Hindlimb muscle (tissue), 1 donor: ENCODE data around the gene EPHA7. TPM values are rescaled to one million over a fixed set of nuclear protein-coding genes. Genes with fewer than 3 reads are reported as not detected.

ENCODE experiments used
- DNase-seq: peaks from one replicate; pipeline ENCODE4 v3.0.0-alpha.2; 2013
- polyA plus RNA-seq: library from polyadenylated mRNA; unstranded; fragments of 120-200 nt; gene quantifications from one replicate; pipeline ENCODE4 v1.2.1, GENCODE V29; 2013; ENCODE audit not compliant: insufficient read length

Gene EPHA7
- polyA plus RNA-seq, 1 donor: 3.5 TPM

DNA sequence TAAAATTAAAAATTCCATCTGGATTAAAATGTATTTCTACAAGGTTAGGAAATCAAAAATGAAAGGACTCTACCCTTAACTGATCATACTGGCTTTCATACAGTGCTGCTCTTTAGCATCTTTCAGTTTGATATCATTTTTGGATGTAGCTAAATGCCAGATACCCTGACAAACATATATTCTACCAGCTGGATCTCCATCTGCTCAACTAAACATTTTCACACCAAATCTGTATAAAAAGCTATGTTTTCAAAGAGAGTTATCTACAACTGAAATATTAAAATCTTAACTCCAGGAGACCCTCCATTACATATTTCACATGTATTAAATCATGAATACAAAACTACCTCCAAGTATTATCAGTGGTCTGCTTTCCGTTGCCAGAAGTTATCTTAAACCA lies 95.7 kb downstream of the EPHA7 start:
- no peak for DNase-seq

DNA sequence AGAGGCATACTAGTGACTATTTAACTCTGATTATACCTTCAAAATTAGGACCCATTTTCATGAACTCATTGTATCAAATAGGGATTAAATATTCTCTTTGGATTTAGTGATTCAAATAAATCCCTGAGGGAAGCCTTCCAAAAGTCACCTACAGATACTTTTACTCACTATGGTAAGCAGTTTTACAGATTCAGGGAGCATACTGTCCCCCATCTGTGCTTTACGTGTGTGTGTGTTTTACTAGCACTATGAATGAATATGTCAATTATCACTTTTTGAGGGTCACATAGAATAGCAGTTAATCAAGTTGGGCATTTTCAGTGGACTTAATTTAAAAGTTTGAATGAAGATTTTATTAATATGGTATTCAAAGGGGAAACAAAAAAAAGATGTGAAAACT lies 96.7 kb downstream of the EPHA7 start:
- DNase-seq: no peak

DNA sequence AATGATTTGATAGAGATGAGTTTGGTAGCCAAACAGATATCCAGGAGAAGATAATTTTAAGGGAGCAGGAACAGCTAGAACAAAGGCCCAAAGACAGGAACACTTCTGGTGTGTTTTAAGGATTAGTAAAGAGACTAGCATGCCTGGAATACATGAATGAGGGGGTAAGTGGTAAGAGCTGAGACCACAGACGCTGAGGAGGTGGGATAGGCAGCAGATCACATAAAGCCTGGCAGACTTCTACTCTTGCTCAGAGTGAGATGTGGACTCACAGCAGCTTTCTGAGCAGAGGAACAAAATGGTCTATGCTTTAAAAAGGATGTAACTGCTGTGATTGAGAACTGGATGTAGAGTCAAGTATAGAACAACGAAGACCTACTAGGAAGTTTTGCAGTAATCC lies 100.1 kb downstream of the EPHA7 start:
- no peak for DNase-seq

DNA sequence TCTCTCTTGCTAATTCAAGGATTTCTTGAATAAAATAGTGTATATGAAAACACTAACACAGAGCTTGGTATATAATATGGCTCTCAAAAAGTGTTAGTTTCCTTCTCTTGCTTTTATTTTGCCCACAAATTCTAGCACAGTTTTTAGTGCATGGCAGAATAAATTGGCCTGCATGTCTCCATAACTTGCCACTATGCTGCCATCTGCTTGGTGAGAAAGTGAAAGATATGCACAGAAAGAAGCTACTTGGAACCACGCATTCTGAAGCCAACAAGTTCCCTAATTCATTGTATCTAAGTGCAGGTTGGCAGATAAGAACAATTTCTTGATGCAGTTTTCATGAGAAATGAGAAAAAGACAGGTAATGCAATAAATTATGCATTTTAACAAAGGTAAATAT lies 101.2 kb downstream of the EPHA7 start:
- no peak for DNase-seq

DNA sequence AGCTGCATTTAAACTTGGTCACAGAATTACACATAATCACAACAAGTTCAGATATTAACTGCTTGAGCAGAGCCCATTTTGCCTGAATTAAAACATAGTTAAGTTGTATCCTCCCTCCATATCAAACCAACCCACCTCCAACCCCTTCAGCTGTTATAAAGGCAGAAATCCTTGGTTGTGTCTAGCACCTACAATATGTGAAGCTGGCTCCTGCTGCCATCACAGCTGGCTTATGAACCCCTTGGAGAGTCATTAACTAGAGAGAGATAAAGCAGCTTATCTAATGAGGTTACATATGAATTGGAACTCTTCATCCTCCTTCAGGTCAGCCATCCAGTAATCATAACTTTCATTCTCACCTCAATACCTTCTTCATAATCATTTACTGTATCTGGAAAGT lies 101.8 kb downstream of the EPHA7 start:
- no peak for DNase-seq

DNA sequence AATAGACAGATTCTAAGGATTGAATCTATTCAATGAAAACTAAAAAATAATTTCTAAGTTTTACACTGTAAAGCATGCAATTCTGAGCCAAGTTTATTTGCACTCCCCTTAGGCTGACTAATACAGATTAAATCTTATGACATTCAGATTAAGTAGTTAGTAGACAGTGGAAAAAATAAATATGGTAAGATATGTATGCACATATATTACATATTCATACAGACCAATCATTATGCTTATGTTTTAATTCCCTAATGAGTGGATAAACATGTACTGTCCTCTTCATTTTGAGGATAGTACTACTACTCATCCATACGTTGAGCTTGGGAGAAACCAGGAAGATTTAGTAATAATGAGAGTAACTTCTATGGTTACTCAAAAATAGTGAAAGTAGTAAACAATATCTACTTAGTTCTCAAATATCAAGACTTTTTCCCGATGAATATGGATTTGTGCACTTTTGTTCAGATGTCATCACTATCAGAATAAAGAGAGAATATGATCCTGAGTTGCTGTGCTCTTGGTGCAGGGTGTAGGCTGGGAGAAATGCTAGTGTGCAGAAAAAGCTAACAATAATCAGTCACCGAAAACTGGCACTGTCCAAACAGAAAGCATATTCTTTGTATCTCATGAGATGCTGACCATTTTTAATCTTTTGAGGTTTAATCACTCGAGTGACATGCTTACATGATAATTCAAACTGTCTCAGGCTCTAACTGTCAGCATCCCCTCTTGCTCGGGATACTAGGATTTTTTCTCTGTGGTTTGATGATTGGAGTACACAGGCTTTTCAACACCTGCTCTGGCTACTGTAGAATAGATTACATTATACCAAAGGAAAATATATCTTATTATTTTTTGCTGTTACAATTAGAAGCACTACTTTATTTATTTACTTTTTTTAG lies 111.6 kb downstream of the EPHA7 start:
- no peak for DNase-seq

DNA sequence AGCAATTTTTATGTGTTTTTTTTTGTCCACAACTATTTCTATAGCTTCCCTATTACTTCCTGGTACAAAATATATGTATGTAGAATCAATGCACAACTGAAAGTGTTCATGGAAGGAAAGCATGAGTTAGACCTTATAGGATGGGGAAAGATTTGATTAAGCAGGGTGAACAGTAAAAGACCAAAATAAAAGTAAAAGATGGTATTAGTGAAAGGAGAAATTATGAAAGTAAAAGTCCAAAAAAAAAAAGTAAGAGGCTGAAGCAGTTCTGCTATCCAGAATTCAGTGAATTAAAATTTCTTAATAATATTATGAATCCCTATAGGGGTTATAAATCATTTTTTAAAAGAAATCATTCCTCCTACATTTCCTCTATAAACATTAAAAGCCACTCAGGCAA lies 114.3 kb downstream of the EPHA7 start:
- DNase-seq: no peak

DNA sequence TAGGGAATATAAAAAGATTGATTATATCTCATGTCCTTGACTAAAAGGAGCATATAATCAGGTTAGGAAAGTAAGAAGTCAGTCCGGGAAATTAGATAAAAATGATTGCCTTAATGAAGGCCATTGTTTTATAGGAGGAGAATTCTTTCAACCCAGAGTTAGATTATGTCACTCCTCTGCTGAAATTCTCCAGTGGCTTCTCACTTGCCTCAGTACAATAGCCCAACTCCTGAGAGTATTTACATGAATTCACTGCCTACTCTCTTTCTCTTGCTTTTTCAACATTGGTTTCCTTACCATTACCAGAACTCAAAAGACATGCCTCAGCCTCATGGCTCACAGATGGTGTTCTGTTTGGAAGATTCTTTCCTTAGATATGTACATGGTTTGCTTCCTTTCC lies 114.9 kb downstream of the EPHA7 start:
- no peak for DNase-seq

DNA sequence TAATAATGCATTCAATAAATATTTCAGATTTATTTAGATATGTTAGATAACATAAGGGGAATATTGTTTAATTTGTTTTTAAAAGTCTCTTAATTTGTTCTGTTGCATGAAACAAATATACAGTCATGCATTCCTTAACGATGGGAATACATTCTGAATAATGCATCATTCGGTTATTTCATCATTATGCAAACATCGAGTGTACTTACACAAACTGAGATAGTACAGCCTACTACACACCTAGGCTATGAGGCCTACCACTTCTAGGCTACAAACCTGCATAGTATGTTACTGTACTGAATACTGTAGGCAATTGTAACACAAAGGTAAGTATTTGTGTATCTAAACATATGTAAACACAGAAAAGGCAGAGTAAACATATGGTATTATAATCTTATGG lies 118.7 kb downstream of the EPHA7 start:
- no peak for DNase-seq

DNA sequence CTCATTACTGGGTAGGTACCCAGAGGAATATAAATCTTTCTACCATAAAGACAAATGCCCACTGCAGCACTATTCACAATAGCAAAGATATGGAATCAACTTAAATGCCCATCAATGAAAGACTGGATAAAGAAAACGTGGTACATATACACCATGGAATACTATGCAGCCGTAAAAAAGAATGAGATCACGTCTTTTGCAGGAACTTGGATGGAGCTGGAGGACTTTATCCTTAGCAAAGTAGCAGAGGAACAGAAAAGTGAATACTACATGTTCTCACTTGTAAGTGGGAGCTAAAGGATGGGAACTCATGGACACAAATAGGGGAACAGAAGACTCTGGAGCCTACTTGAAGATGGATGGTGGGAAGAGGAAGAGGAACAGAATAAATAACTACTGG lies 119.7 kb downstream of the EPHA7 start:
- no peak for DNase-seq

DNA sequence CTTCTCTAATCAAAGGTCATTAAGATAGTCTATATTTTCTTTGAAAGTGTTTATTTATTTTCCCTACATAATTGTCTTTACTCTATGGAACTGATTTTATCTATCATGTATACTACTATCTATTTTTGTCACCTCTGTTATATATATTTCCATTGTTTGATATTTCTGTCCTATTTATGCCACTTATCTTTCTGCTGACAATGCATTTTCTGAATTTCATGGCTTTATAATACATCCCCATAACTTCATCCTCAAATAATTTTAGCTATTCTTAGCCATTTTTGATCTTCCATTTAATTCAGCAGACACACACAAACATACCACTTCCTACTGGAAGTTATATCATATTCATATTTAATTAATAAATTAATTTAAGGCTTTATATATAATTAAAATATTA lies 123.7 kb downstream of the EPHA7 start:
- DNase-seq: no peak

DNA sequence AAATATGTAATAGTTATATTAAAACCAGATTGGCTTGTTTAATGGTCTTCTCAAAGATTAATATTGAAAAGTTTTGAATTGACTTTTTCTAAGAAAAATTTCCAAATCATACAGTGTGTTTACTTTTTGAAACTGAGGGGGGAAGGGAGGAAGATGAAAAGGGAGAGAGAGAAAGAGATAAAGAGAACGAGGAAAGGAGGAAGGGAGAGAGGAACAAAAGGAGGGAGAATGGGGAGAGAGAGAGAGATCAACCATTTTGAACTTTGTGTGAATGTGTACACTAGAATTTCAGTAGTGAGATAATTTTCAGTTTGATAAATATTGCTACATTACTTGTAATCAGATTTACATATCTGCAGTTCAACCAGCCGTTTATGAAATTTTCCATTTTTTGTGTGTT lies 124.5 kb downstream of the EPHA7 start:
- DNase-seq: no peak

DNA sequence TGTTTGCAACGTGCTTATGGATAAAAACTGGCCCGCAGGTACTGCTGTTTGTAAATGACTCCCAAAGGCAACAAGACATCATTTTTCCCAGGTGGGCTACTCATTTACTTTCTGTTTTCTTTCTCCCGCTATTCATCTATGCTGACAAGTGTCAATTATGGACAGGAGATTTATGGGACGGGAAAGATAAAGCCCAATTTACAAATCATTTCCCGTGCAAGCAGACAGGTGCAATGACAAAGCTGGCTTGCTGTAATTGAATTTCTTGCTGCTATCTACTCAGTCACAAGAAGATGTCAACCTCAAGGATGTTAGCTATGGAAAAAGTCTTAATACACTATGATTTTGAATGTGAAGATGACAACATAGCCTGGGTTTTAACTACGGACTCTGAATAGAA lies 125.5 kb downstream of the EPHA7 start:
- no peak for DNase-seq

DNA sequence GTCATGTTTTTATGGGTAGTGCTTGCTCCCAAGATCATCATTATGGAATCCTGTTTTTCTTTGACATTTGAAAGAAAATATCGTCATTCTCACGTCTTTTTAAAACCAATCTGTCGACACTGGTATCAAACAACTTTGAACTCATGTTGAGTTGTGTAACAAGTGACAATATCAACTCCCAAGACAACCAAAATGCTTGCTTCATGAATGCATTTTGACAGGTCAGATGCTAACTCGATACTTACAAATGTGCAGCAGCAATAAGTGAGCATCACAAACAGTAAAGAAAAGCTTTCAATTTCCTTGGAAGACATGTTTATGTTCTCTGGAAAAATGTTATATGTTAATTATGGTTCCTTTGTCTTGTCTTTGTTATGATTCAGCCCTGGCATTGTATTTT lies 125.9 kb downstream of the EPHA7 start:
- no peak for DNase-seq

DNA sequence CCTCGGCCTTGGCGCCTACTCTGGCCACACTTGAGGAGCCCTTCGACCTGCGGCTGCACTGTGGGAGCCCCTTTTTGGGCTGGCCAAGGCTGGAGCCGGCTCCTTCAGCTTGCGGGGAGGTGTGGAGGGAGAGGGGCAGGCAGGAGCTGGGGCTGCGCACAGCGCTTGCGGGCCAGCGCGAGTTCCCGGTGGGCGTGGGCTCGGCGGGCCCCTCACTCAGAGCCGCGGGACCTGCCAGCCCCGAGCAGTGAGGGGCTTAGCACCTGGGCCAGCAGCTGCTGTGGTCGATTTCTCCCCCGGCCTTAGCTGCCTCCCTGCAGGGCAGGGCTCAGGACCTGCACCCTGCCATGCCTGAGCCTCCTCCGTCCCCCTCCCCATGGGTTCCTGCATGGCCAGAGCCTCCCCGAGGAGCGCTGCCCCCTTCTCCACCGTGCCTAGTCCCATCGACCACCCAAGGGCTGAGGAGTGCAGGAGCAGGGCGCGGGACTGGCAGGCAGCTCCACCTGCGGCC lies 136.8 kb downstream of the EPHA7 start:
- DNase-seq: no peak

DNA sequence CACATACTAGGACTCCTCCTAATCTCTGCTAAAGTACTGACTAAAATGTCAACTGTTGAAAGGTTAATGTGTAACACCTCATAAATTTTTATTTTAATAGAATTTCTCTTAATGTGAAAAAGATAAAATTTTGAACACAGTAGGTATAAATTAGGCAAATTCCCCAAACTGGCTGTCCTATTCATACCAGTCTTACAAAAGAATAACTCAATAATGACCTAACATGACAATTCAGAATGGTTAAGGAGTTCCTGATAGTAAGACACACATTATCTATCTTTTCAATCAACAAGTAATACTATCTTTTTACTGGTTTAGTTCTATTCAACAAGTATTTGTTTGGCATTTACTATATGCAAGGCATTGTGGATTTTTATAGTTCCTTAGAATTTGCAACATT lies 141.1 kb downstream of the EPHA7 start:
- no peak for DNase-seq

DNA sequence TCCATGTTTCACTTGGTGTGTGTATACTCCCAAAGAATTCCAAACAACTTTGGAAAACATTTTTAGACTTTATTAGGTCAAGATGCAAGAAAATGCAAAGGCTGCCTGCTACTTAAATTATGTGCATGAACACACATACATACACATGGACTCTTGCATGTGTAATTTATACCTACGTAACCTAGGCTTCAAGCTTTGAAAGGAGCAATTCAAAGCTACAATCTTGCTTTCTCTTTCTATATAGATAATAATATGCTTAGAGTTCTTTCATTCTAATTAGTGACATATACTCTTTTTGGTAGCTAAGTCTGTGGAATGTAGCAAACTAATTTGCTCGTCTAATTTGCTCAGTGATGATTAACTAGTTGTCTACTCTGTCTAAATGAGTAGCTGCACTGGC lies 146.5 kb downstream of the EPHA7 start:
- no peak for DNase-seq

DNA sequence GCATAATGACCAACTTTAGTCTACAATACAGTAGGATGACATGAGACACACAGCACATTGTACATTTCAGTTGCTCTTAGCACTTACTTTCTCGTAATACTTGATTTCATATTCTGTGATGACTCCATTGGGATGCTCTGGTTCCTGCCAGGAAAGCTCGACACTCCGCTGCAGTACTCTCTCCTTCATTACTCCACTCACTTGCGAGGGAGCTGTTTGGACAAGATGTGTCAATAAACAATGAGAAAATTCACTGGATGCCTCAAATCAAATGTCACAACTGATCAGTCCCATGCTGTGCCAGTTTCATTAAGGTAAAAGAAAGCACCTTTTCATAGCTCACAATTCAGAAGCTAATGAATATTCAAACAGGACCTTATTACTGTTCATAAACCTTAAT lies 147.1 kb downstream of the EPHA7 start:
- DNase-seq: peak; percentile 43

DNA sequence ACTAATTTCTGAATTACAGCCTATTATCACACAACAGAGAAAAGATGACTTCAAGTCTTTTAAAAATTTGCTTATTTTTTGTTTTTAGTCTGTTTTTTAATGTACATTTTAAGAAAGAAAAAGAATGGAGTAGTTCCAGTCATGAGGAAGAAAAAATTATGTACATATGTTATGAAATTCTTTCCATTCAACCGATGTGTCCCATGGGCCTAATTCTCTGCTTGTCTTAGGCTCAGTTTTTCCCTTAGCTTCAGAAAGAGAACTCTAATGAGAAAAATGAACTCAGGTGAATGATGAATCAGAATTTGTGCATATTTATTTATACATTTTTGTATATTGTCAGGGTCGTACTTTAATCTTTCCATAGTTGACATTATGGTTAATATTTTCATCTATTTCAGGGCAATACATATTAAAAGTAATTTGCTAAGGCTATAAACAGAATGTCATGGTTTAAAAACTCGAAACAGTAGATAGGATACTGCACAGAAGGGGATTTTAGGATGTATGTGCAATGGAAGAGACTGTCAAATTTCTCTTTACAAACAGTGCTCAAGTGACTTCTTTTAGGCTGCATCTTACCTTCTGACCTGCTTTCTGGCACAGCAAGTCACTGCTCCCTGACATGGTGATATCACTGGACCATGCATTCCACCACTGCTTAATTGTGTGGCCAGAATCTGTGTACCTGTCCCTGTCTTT lies 153.1 kb downstream of the EPHA7 start:
- DNase-seq: peak; percentile 67

DNA sequence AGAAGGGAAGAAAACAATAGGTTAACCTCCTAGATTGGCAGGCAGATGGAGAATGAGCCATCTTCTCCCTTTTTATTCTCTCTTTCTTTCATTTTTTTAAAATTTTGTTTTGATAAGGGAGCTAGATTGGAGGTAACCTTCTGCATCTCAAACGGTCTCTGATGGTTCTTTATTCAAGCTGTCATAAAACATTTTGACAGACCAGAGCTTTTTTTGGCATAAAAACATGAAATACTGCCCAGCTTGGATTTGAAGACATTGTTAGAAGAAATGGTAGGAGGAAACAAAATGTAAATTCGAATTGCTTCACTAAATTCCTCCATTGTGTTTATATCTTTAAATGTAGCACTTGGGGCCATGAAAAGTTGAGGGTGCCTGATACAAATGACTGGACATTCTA lies 158.5 kb downstream of the EPHA7 start:
- no peak for DNase-seq

DNA sequence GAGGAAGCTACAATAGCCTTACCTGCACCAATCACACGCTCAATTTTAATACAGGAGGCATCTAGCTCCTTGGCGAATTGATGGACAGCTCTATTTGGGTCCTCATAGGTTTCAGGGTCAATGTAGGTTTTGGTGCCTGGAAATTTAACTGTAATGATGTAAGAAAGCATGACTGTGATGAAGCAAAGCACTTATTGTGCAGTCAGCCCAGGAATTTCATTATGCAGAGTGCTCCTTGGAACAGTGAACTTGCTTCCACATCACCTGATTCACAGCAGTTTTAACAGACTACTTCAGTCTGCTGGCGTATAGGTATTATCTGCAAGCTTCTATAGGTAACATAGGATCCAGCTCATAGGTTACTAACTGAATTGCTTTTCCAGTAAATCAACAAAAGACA lies 160.0 kb downstream of the EPHA7 start:
- no peak for DNase-seq

DNA sequence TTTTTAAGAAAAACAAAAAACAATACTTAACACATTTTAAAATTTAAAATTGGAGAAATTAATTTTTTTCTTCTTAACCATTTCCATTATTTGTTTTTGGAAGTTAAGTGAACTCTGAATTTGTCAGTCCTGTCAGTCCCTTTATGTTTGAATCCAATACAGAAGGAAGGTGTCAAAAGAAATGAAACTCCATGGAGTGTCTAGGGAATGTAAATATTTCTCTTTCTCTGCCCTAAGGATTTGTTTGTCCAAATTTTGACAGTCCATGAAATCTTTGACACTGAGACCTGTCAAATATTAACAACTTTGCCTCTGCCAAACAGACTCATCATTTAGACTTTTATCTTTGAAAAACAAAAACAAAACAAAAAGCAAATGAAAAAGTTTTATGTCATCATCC lies 166.4 kb downstream of the EPHA7 start:
- DNase-seq: no peak

DNA sequence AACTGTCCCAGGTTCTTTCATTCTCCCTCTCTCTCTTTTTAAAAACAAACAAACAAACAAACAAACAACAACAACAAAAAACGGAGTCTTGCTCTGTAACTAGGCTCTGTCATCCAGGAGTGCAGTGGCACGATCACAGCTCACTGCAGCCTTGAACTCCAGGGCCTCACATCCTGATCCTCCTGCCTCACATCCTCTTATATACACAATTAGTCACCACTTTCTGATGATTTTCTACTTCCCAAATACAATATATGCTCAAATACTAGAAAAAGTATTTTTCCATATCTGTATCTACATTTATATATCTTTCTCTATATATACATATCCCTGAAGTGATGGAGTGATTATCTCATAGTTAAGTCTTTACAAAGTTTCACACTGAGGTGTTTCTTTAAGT lies 170.7 kb downstream of the EPHA7 start:
- DNase-seq: no peak

DNA sequence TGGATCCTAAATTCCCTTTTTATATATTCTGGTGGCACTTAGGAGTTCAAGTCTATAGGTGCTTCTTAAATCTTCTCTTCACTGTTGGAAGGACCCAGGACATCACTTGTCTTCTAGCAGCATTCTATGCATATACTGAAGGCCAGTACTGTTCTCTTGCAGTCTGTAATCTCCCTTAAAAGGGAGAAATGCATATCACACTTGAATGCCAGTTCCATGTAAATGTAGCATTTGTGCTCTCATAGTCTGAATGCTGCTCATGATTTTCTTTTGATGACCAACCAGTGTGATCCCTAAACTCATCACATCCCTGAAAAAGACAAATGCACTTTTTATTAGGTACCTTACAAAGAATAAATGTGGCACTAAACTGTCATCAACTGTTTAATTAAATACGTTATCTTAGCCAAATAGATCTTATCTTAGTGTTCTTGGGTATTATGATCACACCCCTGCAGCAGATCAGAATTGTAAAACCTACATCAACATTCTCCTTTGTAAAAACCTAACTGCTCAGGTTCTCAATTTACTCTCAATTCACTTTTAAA lies 176.1 kb downstream of the EPHA7 start:
- DNase-seq: no peak
